SKM-1 (cell line): ENCODE measurements around the gene TNIK.
"Not testable (repeated sequence)": the region's sequence is repeated elsewhere in the genome, so short reads cannot be mapped to it uniquely, and the experiment has no call there.

Experiments
- DNase-seq: peaks from one replicate; lab custom pipeline; 2025; ENCODE audit not compliant: unreplicated experiment; lab: John Stamatoyannopoulos, UW

The TNIK gene

DNA sequence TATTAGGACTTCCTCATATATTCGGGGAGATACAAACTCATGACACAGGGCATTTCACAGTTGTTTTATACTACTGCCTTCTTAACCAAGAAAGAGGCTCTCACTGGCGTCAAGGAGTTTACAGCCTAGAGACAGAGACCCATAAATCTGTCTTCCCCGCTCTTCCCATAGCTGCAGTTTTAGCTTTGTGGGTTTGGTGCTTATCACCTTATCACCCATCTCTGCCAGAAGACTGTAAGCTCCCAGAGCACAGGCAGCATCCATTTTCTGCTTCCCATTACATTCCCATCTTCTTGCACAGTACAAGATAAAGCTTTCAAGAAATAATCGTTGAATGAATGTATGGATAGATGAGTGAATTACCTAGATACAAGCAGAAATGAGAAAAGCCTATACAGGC is 144.3 kb downstream of the TNIK start:
- DNase-seq = no peak

DNA sequence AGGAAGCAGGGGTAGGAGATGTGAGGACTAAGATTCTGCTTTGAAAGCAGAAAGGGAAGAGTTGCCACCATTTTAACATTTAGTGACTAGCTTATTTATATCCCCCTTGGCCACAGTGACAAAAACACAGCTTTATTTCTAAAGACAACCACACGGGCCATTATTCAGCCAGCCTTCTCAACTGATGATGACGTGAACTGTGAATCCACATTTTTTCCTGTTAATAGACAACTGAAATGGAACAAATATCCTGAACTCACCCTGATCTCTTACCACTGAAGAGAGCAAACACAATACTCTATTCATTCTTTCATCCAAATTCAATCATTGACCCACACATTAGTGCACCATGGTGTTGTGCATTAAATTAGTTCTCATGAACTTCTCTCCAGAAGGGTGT is 145.1 kb downstream of the TNIK start:
- no peak for DNase-seq

DNA sequence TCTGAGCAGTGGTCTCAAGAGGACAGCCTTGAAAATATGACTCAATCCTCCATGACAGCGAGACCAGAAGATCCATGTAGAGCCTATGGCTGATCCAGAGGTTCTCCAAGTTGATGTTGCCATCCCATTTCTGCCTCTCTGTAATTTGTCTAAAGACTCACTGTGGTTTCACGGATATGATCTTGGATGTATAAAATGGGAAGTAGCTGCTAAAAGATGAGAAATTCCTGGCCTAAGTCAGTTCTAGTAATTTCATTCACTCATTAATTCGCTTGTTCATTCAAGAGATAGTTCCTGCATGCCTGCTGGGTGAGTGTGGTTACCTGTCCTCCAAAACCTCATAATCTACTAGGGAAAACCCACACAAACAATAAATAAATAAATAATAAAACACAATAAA is 145.9 kb downstream of the TNIK start:
- DNase-seq = no peak

DNA sequence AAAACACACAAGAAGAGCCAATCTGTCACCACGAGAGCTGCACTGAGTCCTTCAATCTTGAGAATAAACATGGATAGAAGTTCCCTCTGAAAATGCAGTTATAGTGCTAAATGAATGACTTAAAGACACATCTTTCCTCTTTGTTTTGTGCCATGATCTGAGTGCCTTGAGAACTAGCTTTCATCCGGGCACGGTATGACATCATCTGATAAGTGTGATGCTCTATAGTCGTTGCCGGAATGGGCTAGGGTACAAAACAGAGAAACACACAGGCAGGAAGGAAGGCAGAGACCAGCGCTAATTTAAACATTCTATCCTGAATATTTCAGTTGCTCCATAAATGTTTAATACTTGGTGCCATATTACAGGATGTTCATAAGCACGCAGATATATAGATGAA is 146.5 kb downstream of the TNIK start:
- DNase-seq = no peak

DNA sequence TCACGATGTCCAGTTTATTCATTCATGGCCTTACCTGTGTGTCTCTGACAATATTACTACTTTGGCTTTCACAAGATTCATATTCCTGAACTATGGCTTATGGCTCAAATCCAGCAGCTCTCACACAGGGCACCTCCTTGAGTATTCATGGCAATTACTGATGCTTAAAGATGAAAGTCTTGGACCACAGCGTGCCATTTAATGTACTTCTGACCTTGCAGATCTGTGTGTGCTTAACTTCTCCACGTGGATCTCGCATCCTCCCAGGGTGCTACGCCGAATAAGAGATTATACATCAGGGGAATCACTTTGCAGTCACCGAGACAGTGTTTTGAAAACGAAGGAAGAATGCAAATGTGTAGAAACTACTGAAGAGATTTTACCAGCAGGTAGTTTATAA is 147.5 kb downstream of the TNIK start:
- DNase-seq = no peak

DNA sequence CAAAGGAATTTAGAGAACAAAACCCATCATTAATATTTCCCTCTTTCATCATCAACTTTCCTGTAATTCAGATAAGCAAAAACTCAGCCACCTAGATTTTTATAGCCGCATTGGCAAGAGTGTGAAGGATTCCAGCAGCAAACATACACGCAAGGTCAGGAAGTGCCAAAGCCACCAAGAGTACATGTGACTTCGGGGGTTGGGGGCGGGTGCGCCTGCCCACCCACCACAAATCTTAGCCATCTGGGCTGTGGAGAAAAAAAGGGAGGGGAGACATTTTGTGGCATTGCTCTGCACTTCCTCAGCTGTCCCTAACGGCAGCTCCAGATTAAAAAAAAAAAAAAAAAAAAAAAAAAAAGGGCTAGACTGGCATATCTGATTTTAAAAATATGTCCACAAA is 148.4 kb downstream of the TNIK start:
- DNase-seq = no peak

DNA sequence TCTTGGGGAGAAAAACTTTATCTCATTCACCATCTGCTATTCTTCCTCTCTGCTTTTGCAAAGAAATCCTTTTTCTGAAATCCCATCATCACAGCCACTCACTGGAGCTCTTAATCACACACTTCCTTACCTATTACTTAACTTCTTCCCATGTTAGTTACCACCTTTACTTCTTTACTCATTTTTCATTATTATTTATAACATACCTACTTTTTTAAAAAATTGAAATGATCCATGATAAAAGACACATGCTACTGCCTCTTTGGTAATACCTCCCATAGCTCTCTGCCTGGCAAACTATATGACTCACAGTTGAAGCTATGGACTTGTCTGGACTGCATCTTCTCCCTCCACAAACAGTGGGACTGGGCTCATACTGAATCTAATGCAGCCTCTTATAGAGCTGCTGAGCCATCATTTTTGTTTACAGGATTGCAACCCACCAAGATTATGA is 150.3 kb downstream of the TNIK start:
- no peak for DNase-seq

DNA sequence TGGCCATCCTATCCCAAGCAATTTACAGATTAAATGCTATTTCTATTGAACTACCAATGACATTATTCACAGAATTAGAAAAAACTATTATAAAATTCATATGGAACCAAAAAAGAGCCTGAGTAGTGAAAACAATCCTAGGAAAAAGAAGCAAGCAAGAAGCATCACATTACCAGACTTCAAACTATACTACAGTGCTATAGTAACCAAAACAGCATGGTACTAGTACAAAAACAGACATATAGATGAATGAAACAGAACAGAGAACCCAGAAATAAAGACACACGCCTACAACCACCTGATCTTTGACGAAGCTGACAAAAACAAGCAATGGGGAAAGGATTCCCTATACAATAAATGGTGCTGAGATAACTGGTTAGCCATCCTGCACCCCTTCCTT is 152.2 kb downstream of the TNIK start:
- no peak for DNase-seq

DNA sequence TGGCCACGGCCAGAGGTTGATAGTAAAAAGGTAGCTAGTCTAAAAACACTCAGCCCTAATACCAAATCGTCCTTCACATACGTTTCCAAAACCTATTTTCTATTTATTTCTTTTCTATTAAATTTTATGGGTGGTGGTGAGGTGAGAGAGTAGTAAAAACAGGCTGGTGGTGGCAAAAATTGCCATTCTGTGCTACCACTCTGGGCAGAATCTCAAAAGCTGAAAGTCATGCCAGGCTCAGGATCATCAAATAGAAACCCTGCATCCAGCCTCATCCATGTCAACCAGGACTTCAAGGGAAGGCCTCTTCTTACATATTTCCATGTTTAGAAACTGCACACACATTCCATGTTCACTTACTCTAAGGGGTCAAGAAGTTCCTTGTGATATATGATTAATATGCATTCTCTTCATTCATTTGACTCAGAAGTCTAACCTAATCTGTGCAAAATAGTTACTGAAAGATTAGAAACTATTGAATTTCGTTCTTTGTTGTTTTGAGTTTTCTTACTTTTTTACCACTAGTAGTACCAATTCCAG is 153.1 kb downstream of the TNIK start:
- no peak for DNase-seq

DNA sequence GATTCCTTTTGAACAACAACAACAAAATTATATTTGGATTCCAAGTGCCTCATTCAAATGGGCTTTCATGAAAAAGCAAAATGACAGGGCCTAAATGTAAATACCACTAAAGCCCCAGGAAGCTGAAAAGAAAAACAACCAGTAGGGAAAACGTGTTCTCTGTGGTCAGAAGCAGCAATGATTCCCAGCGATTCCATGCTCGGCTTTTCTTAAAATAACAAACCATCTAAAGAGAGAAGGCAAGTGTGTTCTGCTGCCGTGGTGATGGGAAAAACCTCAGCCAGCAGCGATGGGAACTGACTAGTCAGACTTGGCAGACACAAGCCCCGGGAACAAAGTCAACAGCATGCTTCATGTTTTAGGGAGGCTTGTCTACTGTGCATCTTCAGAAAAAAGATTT is 153.6 kb downstream of the TNIK start:
- DNase-seq = no peak

DNA sequence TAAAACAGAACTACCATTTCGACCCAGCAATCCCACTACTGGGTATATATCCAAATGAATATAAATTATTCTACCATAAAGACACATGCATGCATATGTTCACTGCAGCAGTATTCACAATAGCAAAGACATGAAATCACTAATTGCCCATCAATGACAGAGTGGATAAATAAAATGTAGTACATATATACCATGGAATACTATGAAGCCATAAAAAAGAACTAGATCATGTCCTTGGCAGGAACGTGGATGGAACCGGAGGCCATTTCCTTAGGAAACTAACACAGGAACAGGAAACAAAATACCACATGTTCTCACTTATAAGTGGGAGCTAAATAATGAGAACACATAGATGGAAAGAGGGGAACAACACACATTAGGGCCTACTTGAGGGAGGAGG is 154.4 kb downstream of the TNIK start:
- not testable (repeated sequence) for DNase-seq

DNA sequence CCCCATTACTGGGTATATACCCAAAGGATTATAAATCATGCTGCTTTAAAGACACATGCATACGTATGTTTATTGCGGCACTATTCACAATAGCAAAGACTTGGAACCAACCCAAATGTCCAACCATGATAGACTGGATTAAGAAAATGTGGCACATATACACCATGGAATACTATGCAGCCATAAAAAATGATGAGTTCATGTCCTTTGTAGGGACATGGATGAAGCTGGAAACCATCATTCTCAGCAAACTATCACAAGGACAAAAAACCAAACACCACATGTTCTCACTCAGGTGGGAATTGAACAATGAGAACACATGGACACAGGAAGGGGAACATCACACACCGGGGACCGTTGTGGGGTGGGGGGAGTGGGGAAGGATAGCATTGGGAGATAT is 155.7 kb downstream of the TNIK start:
- DNase-seq = not testable (repeated sequence)

DNA sequence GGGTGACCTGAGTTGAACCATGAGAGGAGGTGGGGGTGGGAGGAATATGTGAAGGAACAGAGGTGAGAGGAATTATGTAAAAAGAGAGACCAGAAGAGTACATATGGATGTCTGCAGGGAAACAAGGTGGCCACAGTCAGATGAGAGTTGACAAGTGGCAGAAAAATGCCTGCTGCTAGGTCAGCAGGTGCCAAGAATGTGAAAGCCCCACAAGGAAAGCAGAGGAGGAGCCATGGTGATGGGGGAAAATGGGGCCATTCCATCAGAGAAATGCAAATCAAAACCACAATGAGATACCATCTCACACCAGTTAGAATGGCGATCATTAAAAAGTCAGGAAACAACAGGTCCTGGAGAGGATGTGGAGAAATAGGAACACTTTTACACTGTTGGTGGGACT is 156.2 kb downstream of the TNIK start:
- not testable (repeated sequence) for DNase-seq

DNA sequence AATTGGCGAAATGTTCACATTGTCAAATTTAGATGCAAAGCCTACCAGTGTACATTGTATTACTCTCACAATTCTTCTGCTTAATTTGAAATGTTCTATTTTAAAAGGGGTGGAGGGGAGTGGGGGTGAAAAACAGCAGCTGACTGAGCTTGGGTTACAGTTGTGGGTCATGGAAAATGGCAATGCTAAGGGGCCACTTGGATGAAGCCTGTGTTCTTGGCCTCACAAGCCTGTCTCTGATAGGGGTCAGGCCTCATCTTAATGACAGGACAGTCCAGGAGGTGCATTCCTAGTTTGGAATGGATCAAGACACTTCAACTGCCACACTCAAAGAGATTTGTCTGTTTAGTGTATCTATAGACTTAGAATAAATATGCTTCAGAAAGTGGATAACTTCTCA is 158.2 kb downstream of the TNIK start:
- no peak for DNase-seq

DNA sequence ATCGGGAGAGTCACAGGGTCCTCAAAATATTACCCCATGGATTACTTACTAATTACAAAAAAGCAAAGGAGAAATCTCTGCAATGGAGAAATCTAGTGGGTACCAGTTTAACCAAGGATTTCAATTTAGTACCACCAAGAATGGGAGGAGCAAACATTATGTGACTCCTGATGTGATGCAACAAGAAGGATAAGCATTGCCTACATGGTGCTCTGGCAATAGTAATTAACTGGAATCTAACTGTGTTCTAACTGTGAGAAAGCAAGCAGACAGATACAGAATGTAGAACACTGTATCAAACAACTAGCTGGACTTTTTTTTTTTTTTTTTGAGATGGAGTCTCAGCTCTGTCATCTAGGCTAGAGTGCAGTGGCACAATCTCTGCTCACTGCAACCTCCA is 159.2 kb downstream of the TNIK start:
- no peak for DNase-seq

DNA sequence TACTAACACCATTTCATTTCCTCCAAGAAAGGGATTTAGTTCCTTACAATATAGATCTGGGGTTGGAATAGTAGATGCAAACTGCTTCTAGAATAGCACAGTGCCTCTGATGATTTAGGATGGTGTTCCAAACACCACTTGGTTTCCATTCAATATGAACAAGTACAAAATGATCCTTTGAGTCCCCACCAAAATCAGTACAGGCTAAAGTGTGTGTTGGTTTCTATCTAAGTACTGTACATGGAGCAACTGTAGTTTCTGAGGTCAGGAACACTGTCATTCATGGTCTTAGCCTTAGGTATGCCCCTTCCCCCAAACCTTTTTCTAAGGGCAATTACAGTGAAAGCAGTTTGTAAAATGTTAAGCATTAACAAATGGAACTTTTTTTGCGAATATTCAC is 162.3 kb downstream of the TNIK start:
- DNase-seq = no peak

DNA sequence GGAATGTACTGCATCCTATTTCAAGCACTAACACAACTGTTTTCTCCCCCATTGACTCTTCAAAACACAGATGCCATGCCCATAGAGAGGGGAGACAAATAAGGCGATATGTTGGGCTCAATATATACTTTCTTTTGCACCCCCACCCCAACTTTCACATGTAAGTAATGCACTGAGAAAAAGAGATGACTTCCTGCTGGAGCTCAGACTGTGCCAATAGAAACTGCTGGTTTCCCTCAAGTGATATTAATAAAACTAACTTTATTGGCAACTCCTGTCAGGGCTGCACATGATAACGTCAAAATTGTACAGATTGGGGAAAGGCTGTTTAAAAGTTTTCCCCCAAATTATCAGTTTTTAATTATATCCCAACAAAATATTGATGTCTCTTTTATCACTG is 163.0 kb downstream of the TNIK start:
- no peak for DNase-seq

DNA sequence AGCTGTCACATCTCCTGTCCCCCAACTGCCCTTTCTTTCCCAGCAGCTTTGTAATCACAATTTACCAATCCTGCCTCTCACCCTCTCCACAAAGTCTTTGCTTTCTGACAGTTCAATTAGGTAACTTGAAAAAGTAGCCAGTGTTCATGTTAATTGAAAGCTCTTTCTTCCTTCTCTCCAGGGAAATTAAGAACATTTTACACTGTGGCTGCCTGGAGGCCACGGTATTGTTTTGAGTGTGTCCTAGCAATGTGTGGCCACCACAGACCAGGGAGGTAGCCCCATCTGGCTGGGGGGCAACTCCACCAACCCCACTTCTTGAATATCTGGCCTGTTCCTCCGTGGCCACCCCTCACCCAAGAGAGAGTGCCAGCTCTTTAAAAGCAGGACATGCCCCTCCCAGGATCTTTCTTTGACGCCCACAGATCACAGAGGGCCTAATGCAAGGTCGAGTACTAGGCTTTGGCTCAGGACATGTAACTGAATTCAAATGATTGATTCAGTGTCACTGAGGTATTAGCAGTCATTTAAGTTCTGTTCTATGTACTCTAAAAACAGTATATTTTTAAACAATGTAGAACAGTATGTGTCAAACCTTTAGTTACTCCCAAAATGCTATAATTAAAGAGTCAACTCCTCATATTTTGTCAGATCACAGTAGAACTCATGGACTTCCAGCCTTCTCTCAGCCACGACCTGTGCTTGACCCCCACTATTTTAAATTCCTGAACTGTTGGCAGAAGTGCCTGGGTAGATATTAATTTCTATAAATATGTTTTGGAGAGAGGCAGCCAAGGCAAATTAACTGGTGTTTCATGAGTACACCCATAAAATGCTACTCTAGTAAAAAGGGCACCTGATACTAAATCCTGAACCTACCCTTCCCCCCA is 164.5 kb downstream of the TNIK start:
- DNase-seq = no peak

DNA sequence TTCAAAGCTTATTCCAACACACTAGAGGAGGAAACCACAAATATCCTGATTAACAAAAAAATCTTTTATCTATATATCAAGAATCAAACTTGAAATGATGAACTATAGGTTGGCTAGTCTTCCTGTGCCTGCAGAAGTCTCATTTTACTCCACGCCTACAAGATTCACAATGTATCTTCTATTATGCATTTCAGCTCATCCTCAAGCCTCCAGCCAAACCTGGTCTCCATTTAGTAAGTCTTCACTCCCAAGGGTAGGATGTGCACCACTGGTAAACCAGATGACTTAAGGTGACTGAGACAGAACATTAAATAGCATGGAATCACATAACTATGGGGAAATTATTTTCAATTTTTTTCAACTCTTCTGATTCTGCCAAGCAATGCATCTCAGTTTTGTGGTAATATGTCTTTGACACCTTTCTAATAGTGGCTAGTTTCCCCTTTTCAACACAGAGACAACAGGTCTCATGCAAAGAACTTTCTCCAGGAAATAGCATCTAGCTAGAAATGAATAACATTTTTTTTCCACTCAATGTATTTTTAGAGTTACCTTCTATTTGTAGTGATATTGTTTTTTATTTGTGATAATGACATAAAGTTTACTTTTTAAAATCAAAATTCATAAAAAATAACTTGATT is 166.9 kb downstream of the TNIK start:
- DNase-seq = no peak

DNA sequence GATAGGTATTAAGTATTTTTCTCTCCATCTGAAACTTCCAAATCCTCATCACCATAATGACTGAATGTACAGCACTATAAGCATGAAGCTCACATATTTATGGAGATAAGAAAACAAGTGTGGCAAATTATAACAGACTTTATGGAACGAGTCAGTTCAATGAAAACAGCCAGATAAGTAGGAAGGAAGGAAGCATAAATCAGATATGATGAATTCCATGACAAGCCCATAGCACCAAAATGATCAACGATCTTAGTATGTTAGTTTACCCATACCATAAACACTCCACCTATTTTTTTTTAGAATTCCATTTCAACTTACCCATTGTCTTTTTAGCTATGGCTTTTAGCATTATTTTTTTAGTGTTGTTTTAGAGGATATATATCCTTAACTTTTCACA is 169.5 kb downstream of the TNIK start:
- DNase-seq = no peak

DNA sequence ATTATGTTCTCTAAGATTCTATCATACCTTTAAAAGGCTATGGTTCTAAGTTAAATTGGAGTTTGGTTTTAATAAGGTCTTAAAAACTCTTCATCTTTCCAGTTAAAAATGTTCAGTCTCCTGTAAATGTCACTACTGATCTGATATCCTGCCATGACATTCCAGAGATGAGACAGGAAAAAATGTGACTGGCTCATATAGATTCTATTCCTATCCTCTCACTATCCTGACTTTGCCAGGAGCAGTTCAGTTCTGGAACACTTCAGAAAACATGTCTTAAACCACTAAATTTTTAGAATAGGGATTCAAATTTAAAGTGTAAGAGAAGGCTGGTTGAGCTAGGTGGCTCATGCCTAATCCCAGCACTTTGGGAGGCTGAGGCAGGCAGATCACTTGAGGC is 170.9 kb downstream of the TNIK start:
- DNase-seq = no peak

DNA sequence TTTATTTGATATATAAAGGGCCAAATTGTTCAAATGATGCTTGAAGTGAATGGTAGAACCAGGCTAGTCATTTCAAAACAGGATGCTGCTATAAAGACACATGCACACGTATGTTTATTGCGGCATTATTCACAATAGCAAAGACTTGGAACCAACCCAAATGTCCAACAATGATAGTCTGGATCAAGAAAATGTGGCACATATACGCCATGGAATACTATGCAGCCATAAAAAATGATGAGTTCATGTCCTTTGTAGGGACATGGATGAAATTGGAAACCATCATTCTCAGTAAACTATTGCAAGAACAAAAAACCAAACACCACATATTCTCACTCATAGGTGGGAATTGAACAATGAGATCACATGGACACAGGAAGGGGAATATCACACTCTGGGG is 172.4 kb downstream of the TNIK start:
- not testable (repeated sequence) for DNase-seq
